Measurements from ENCODE around the gene PPIC. TPM values are rescaled to one million over a fixed set of nuclear protein-coding genes. Genes with fewer than 3 reads are reported as not detected.
"Not testable (repeated sequence)": the region's sequence is repeated elsewhere in the genome, so short reads cannot be mapped to it uniquely, and the experiment has no call there.

PPIC gene
- total RNA-seq, 1 donor from 2014 or later = 25.1 TPM

GRCh38 chr5:123028222-123028621 lies 8.3 kb downstream of the PPIC start:
- no peak for DNase-seq (ENCODE audit: low spot score)
- ATAC-seq = no peak
- intact Hi-C loops (cut with DNase I) = no loop called here

- DNase-seq (ENCODE audit: low spot score) = no peak
- no peak for ATAC-seq
- intact Hi-C loops (cut with DNase I) = no loop called here
These were observed 21.8 kb downstream of the PPIC start for GRCh38 chr5:123014689-123015088.

- DNase-seq (ENCODE audit: low spot score) (no peak), ATAC-seq (no peak)
- intact Hi-C loops (cut with DNase I) = no loop called here
These were observed 24.2 kb downstream of the PPIC start for GRCh38 chr5:123012321-123012720.

- no peak for ATAC-seq
- DNase-seq (ENCODE audit: low spot score) = no peak
- intact Hi-C loops (cut with DNase I) = no loop called here
These were observed 28.8 kb downstream of the PPIC start for GRCh38 chr5:123007754-123008153.

- DNase-seq (ENCODE audit: low spot score) (no peak), ATAC-seq (no peak)
- intact Hi-C loops (cut with DNase I) = no loop called here
These were observed 29.3 kb downstream of the PPIC start for GRCh38 chr5:123007182-123007581.

GRCh38 chr5:123001808-123002207 lies 34.7 kb downstream of the PPIC start:
- DNase-seq (ENCODE audit: low spot score) (no peak), ATAC-seq (no peak)
- intact Hi-C loops (cut with DNase I) = no loop called here

- ATAC-seq (no peak), DNase-seq (ENCODE audit: low spot score) (no peak)
- intact Hi-C loops (cut with DNase I) = no loop called here
These were observed 35.8 kb downstream of the PPIC start for GRCh38 chr5:123000731-123001130.

GRCh38 chr5:122999947-123000563 lies 36.5 kb downstream of the PPIC start:
- intact Hi-C loops (cut with DNase I) = no loop called here
- ATAC-seq (no peak), DNase-seq (ENCODE audit: low spot score) (peak; percentile 57)

GRCh38 chr5:122997294-122997693 lies 39.2 kb downstream of the PPIC start:
- ATAC-seq = no peak
- intact Hi-C loops (cut with DNase I) = no loop called here
- no peak for DNase-seq (ENCODE audit: low spot score)

- intact Hi-C loops (cut with DNase I) = no loop called here
- ATAC-seq (no peak), DNase-seq (ENCODE audit: low spot score) (no peak)
These were observed 40.4 kb downstream of the PPIC start for GRCh38 chr5:122996091-122996490.

GRCh38 chr5:122985954-122986721 lies 50.4 kb downstream of the PPIC start:
- no peak for DNase-seq (ENCODE audit: low spot score)
- no peak for ATAC-seq
- intact Hi-C loops (cut with DNase I) = no loop called here

- intact Hi-C loops (cut with DNase I) = no loop called here
- ATAC-seq = no peak
- no peak for DNase-seq (ENCODE audit: low spot score)
These were observed 51.4 kb downstream of the PPIC start for GRCh38 chr5:122985006-122985700.

- no peak for DNase-seq (ENCODE audit: low spot score)
- ATAC-seq = no peak
- intact Hi-C loops (cut with DNase I) = no loop called here
These were observed 52.1 kb downstream of the PPIC start for GRCh38 chr5:122984425-122984824.

GRCh38 chr5:122982376-122982775 lies 54.1 kb downstream of the PPIC start:
- ATAC-seq (no peak), DNase-seq (ENCODE audit: low spot score) (no peak)

GRCh38 chr5:122981846-122982245 lies 54.7 kb downstream of the PPIC start:
- intact Hi-C loops (cut with DNase I) = no loop called here
- no peak for ATAC-seq
- DNase-seq (ENCODE audit: low spot score) = no peak

More at GRCh38 chr5:122982376-122982775, 54.1 kb downstream of the PPIC start:
- intact Hi-C loops (cut with DNase I) = no loop called here

GRCh38 chr5:122978644-122979297 lies 57.8 kb downstream of the PPIC start:
- no peak for ATAC-seq
- intact Hi-C loops (cut with DNase I) = no loop called here

GRCh38 chr5:122978068-122978467 lies 58.5 kb downstream of the PPIC start:
- ATAC-seq (no peak), DNase-seq (ENCODE audit: low spot score) (no peak)
- intact Hi-C loops (cut with DNase I) = no loop called here

More at GRCh38 chr5:122978644-122979297, 57.8 kb downstream of the PPIC start:
- DNase-seq (ENCODE audit: low spot score) = no peak

GRCh38 chr5:122977319-122977718 lies 59.2 kb downstream of the PPIC start:
- no peak for ATAC-seq
- DNase-seq (ENCODE audit: low spot score) = no peak
- intact Hi-C loops (cut with DNase I) = no loop called here

GRCh38 chr5:122974251-122974650 lies 62.3 kb downstream of the PPIC start:
- intact Hi-C loops (cut with DNase I); ATAC-seq; DNase-seq (ENCODE audit: low spot score): not testable (repeated sequence)

GRCh38 chr5:122973759-122974158 lies 62.8 kb downstream of the PPIC start:
- ATAC-seq; DNase-seq (ENCODE audit: low spot score); intact Hi-C loops (cut with DNase I): not testable (repeated sequence)

Measured in sciatic nerve (tissue), 2 donors.